ENCODE measurements around the gene PRDM4. TPM values are rescaled to one million over a fixed set of nuclear protein-coding genes. Genes with fewer than 3 reads are reported as not detected.
A peak's percentile ranks its signal among the peaks of the same experiment; 100 is the strongest.

PRDM4 gene
- polyA plus RNA-seq, 2 of the 4 experiments (the other 2 are of a cell fraction): 14.6 to 31.6 TPM

DNA sequence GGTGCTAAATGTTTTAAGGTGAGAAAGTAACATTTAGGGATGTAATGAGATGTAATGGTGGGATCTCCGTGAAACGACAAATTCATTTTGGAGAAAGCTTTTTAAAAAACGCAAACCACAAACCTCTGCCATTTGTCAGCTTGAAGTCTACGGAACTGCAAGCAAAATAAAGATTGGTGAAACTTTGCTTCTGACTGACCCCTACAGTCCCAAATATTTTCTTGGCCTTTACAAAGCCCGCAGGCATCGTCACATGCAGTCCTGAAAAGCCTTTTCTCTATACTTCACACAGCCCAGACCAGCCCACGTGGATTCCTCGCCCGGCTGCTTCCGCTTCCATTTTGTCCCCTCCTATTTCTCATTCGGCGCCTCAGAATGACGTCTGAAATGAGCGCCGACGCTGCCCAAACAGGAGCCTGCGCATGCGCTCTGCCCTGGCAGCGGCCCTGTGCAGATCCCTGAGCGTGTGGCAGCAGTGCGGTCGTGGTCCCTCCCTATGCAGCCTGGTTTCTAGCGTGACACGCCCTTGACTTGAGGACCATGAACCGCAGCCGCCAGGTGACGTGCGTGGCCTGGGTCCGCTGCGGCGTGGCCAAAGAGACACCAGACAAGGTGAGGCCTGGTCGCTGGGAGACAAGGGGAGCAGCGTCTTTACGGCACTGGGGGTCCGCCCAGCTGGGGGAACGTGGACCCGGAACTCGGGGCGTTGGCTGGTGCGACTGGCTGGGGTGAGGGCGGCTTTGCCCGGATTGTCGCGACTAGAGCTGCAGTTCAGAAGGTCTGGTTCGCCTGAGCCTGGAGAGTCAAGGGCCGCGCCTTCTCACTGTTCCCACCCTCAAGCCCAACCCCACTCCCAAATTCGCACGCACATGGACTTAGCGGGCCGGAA lies 75.3 kb downstream of the PRDM4 start, which contains the start of gene PWP1:
Gene PWP1 (plus strand): TSS at position 440 of the 889 bp plus-strand sequence. CDS start 101 bp downstream, at position 541.
- CTCF ChIA-PET: interaction anchor here (0.6 to 2.6 kb wide), 5 partner anchors 9 to 247 kb away, joined by 3 to 13 read pairs (median 3); no protein-coding TSS in a partner anchor
- peak; percentile 84 to 96 for ATAC-seq
- POLR2A ChIA-PET: interaction anchor here (0.6 to 0.7 kb wide), 2 partner anchors 9 to 202 kb away, joined by 3 to 4 read pairs; no protein-coding TSS in a partner anchor
- 2% methylated on average over 42 of the region's 51 CpGs for WGBS (ENCODE audit: missing lambda C conversion rate)
- no peak for FAIRE-seq
- peak; percentile 91 to 97 for DNase-seq (ENCODE audit: low read depth in 1 of 2, low spot score in 1 of 2)
- Histone ChIP-seq H3K27ac (peak within 1 kb of the TSS; percentile 85 to 93), H3K9me3 (no peaks in the 10 kb centered on the region), H3K4me1 (peaks cover 14% of the 10 kb centered on the region), H3K4me3 (peak within 1 kb of the TSS; percentile 88), H3K4me2 (peak within 1 kb of the TSS; percentile 88)
- TF ChIP-seq CHD4 (IDR thresholded peaks at IDR 0.05; ENCODE audit: borderline replicate concordance) (no peak), PHF8 (IDR thresholded peaks at IDR 0.05; ENCODE audit: borderline replicate concordance, low read depth) (peak; percentile 83), HOXB13 (CRISPR knock-in tag; IDR thresholded peaks at IDR 0.05; ENCODE audit: low read depth) (peak; percentile 88), RFX5 (IDR thresholded peaks at IDR 0.05) (no peak), MYC (IDR thresholded peaks at IDR 0.05; ENCODE audit: borderline replicate concordance, low read length) (peak; percentile 99), ESRRA (IDR thresholded peaks at IDR 0.05; ENCODE audit: borderline replicate concordance, low read length) (no peak), MAZ (IDR thresholded peaks at IDR 0.05; ENCODE audit: borderline replicate concordance, low read depth, low read length) (no peak), KDM5A (IDR thresholded peaks at IDR 0.05) (peak; percentile 66), ZSCAN20 (CRISPR knock-in tag; IDR thresholded peaks at IDR 0.05) (no peak), RNF2 (IDR thresholded peaks at IDR 0.05; ENCODE audit: borderline replicate concordance, low read depth) (peak; percentile 76; the same call in 1 of the 2 replicates), JUN (IDR thresholded peaks at IDR 0.05) (peak in 1 of 2 experiments; percentile 93; a peak in 4 of 5 replicates), HEYL (CRISPR knock-in tag; IDR thresholded peaks at IDR 0.05) (0 out of 2 replicates have a peak, but pooled peaks have one; percentile 51), CEBPB (IDR thresholded peaks at IDR 0.05) (no peak), NFE2L2 (conservative IDR thresholded peaks at IDR 0.05; ENCODE audit: low read length) (no peak), FOSB (CRISPR knock-in tag; IDR thresholded peaks at IDR 0.05) (no peak), POLR2A (IDR thresholded peaks at IDR 0.05; ENCODE audit: low read length) (peak; percentile 92)
- TF ChIP-seq, protein P1, sequence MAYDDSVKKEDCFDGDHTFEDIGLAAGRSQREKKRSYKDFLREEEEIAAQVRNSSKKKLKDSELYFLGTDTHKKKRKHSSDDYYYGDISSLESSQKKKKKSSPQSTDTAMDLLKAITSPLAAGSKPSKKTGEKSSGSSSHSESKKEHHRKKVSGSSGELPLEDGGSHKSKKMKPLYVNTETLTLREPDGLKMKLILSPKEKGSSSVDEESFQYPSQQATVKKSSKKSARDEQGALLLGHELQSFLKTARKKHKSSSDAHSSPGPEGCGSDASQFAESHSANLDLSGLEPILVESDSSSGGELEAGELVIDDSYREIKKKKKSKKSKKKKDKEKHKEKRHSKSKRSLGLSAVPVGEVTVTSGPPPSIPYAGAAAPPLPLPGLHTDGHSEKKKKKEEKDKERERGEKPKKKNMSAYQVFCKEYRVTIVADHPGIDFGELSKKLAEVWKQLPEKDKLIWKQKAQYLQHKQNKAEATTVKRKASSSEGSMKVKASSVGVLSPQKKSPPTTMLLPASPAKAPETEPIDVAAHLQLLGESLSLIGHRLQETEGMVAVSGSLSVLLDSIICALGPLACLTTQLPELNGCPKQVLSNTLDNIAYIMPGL (CRISPR knock-in tag; IDR thresholded peaks at IDR 0.05; ENCODE audit: borderline replicate concordance): no peak
- TF ChIP-seq, protein P2, sequence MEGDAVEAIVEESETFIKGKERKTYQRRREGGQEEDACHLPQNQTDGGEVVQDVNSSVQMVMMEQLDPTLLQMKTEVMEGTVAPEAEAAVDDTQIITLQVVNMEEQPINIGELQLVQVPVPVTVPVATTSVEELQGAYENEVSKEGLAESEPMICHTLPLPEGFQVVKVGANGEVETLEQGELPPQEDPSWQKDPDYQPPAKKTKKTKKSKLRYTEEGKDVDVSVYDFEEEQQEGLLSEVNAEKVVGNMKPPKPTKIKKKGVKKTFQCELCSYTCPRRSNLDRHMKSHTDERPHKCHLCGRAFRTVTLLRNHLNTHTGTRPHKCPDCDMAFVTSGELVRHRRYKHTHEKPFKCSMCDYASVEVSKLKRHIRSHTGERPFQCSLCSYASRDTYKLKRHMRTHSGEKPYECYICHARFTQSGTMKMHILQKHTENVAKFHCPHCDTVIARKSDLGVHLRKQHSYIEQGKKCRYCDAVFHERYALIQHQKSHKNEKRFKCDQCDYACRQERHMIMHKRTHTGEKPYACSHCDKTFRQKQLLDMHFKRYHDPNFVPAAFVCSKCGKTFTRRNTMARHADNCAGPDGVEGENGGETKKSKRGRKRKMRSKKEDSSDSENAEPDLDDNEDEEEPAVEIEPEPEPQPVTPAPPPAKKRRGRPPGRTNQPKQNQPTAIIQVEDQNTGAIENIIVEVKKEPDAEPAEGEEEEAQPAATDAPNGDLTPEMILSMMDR (IDR thresholded peaks at IDR 0.05): no peak
- TF ChIP-seq, protein P3, sequence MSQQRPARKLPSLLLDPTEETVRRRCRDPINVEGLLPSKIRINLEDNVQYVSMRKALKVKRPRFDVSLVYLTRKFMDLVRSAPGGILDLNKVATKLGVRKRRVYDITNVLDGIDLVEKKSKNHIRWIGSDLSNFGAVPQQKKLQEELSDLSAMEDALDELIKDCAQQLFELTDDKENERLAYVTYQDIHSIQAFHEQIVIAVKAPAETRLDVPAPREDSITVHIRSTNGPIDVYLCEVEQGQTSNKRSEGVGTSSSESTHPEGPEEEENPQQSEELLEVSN (IDR thresholded peaks at IDR 0.05; ENCODE audit: borderline replicate concordance, low read depth): peak; percentile 88
- TF ChIP-seq, protein P4, sequence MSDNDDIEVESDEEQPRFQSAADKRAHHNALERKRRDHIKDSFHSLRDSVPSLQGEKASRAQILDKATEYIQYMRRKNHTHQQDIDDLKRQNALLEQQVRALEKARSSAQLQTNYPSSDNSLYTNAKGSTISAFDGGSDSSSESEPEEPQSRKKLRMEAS (IDR thresholded peaks at IDR 0.05): peak; percentile 100
- TF ChIP-seq, protein P5, sequence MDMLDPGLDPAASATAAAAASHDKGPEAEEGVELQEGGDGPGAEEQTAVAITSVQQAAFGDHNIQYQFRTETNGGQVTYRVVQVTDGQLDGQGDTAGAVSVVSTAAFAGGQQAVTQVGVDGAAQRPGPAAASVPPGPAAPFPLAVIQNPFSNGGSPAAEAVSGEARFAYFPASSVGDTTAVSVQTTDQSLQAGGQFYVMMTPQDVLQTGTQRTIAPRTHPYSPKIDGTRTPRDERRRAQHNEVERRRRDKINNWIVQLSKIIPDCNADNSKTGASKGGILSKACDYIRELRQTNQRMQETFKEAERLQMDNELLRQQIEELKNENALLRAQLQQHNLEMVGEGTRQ (IDR thresholded peaks at IDR 0.05): no peak
- TF ChIP-seq, protein P6, sequence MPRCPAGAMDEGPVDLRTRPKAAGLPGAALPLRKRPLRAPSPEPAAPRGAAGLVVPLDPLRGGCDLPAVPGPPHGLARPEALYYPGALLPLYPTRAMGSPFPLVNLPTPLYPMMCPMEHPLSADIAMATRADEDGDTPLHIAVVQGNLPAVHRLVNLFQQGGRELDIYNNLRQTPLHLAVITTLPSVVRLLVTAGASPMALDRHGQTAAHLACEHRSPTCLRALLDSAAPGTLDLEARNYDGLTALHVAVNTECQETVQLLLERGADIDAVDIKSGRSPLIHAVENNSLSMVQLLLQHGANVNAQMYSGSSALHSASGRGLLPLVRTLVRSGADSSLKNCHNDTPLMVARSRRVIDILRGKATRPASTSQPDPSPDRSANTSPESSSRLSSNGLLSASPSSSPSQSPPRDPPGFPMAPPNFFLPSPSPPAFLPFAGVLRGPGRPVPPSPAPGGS (IDR thresholded peaks at IDR 0.05): peak; percentile 67; the same call in 2 of the 3 replicates
- TF ChIP-seq, protein P7, sequence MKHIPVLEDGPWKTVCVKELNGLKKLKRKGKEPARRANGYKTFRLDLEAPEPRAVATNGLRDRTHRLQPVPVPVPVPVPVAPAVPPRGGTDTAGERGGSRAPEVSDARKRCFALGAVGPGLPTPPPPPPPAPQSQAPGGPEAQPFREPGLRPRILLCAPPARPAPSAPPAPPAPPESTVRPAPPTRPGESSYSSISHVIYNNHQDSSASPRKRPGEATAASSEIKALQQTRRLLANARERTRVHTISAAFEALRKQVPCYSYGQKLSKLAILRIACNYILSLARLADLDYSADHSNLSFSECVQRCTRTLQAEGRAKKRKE (CRISPR knock-in tag; IDR thresholded peaks at IDR 0.05; ENCODE audit: low read depth): peak; percentile 69; the same call in 1 of the 2 replicates

Data from A549 (cell line).